ENCODE data around the gene SGMS1.
A peak's percentile ranks its signal among the peaks of the same experiment; 100 is the strongest.

Gene SGMS1

GRCh38 chr10:50393784-50394467 lies 229.8 kb downstream of the SGMS1 start:
- peak; percentile 48 to 66 for DNase-seq
- TF ChIP-seq POLR2A (IDR thresholded peaks at IDR 0.05; ENCODE audit: low read length) (no peak), GATA1 (IDR thresholded peaks at IDR 0.05; ENCODE audit: low read depth, low read length) (no peak)

DNA sequence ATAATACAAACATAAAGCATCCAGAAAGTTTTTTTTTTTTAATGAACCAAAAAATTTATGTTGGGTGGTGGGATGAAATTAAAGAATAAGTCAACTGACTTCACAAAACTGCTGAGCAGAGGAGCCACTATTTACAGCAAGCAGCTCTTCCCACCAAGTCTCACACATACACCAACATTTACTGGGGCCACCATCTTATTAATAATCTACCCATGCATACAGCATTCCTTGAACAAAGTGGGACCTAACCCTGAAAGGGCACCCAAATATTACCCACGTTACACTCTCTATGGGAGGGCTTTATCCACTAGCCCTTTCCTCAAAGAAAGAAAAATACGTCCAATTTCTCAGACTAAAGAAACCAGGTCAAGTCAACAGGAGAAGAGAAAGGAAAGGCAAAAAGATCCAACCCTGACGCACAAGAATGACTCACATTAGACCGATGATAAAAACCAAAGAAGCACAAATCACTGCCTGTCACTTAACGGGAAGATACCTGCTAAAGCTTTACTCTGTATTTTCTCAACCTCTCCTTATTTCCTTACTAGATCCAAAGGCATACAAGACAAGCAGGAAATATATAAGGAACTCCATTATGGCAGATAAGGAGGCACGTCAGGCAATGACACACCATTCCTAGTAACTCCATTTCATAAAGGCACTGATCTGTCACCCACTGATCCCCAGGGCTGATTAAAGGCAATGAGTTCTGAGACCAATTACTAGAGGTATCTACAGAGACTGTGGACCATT lies 230.6 kb downstream of the SGMS1 start:
- TF ChIP-seq GATA1 (IDR thresholded peaks at IDR 0.05; ENCODE audit: low read depth, low read length) (no peak), POLR2A (IDR thresholded peaks at IDR 0.05; ENCODE audit: low read length) (no peak)
- DNase-seq = peak; percentile 35 to 69

- DNase-seq = no peak
- TF ChIP-seq GATA1 (IDR thresholded peaks at IDR 0.05; ENCODE audit: low read depth, low read length) (no peak), POLR2A (IDR thresholded peaks at IDR 0.05; ENCODE audit: low read length) (no peak)
Observed at GRCh38 chr10:50392426-50392825, 231.3 kb downstream of the SGMS1 start.

DNA sequence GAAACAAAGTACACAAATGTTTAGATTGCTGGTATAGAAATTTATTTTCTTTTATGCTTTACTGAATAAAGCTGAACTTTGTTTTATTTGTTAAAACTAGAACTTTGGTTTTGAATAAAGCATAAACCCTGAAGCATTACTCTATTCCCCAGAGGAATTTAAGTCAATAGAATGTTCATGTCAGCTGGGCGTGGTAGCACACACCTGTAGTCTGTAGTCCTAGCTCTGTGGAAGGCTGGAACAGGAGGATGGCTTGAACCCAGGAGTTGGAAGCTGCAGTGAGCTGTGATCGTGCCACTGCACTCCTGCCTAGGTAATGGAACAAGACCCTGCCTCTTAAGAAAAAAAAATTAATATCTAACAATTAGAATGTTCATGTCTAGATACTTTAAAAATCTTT lies 233.5 kb downstream of the SGMS1 start:
- no peak for DNase-seq
- TF ChIP-seq GATA1 (IDR thresholded peaks at IDR 0.05; ENCODE audit: low read depth, low read length) = no peak
- TF ChIP-seq POLR2A (IDR thresholded peaks at IDR 0.05; ENCODE audit: low read length) = no peak

GRCh38 chr10:50388181-50388580 lies 235.6 kb downstream of the SGMS1 start:
- TF ChIP-seq POLR2A (IDR thresholded peaks at IDR 0.05; ENCODE audit: low read length) = no peak
- DNase-seq = no peak

GRCh38 chr10:50387732-50388073 lies 236.1 kb downstream of the SGMS1 start:
- TF ChIP-seq GATA1 (IDR thresholded peaks at IDR 0.05; ENCODE audit: low read depth, low read length) = no peak
- no peak for TF ChIP-seq POLR2A (IDR thresholded peaks at IDR 0.05; ENCODE audit: low read length)

GRCh38 chr10:50387007-50387731 lies 236.6 kb downstream of the SGMS1 start:
- no peak for DNase-seq

More at GRCh38 chr10:50387732-50388073, 236.1 kb downstream of the SGMS1 start:
- DNase-seq = no peak

GRCh38 chr10:50385624-50386023 lies 238.1 kb downstream of the SGMS1 start:
- TF ChIP-seq GATA1 (IDR thresholded peaks at IDR 0.05; ENCODE audit: low read depth, low read length) (no peak), POLR2A (IDR thresholded peaks at IDR 0.05; ENCODE audit: low read length) (no peak)
- DNase-seq = peak in 1 of 2 experiments; percentile 20

More at GRCh38 chr10:50387007-50387731, 236.6 kb downstream of the SGMS1 start:
- TF ChIP-seq GATA1 (IDR thresholded peaks at IDR 0.05; ENCODE audit: low read depth, low read length) (no peak), POLR2A (IDR thresholded peaks at IDR 0.05; ENCODE audit: low read length) (no peak)

DNA sequence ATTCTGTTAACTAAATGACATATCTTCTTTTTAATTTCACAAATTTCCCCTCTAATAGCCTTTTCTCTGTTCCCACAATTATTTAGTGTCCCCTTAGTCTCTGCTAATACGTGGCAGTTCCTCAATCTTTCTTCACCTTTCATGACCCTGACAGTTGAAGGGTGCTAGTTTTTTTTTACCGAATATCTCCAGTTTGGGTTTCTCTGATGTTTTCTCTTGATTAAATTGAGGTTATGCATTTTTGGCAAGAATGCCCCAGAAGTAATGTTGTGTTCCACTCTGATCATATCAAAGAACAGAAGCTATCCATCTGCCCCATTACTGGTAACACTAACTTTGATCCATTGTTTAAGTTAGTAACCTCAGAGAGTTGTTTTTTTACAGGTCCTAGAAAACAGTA lies 238.9 kb downstream of the SGMS1 start:
- TF ChIP-seq GATA1 (IDR thresholded peaks at IDR 0.05; ENCODE audit: low read depth, low read length) (no peak), POLR2A (IDR thresholded peaks at IDR 0.05; ENCODE audit: low read length) (no peak)
- peak; percentile 17 to 63 for DNase-seq

GRCh38 chr10:50384238-50384637 lies 239.5 kb downstream of the SGMS1 start:
- TF ChIP-seq GATA1 (IDR thresholded peaks at IDR 0.05; ENCODE audit: low read depth, low read length) (no peak), POLR2A (IDR thresholded peaks at IDR 0.05; ENCODE audit: low read length) (no peak)
- no peak for DNase-seq

- DNase-seq = no peak
- TF ChIP-seq GATA1 (IDR thresholded peaks at IDR 0.05; ENCODE audit: low read depth, low read length) (no peak), POLR2A (IDR thresholded peaks at IDR 0.05; ENCODE audit: low read length) (no peak)
Observed at GRCh38 chr10:50382576-50383023, 241.2 kb downstream of the SGMS1 start.

GRCh38 chr10:50381642-50382041 lies 242.1 kb downstream of the SGMS1 start:
- TF ChIP-seq POLR2A (IDR thresholded peaks at IDR 0.05; ENCODE audit: low read length) = no peak
- TF ChIP-seq GATA1 (IDR thresholded peaks at IDR 0.05; ENCODE audit: low read depth, low read length) = no peak
- no peak for DNase-seq

DNA sequence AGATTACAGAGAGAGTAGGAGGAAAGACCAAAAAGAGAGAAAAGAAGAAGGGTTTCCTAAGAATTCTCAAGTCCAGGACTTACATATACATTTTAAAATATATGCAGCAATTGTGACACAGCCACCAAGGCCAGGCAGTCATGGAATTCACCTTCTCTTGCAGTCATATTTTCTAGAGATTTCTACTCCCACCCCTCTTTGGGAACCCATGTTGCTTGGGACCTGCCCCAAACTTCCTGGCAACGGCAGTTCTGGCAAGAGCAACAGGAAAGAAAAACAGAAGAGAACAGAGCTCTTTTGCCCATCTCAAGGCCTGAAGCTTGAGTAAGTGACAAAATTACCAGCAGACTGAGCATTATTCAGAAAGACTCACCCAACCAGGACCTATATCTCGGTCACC lies 244.1 kb downstream of the SGMS1 start:
- no peak for DNase-seq
- TF ChIP-seq GATA1 (IDR thresholded peaks at IDR 0.05; ENCODE audit: low read depth, low read length) (no peak), POLR2A (IDR thresholded peaks at IDR 0.05; ENCODE audit: low read length) (no peak)

- no peak for TF ChIP-seq POLR2A (IDR thresholded peaks at IDR 0.05; ENCODE audit: low read length)
- DNase-seq = no peak
Observed at GRCh38 chr10:50375745-50376144, 248.0 kb downstream of the SGMS1 start.
